BLaER1 (cell line): ENCODE measurements around the gene TBRG1.

Experiments used
- H3K27ac ChIP-seq: shearing (Covaris generic); formaldehyde crosslinking; 2 replicates; pipeline ENCODE4 v1.8.1; 2022
- H3K27me3 ChIP-seq: shearing (Covaris generic); formaldehyde crosslinking; 2 replicates; pipeline ENCODE4 v1.8.1; 2022
- H3K36me3 ChIP-seq: shearing (Covaris generic); formaldehyde crosslinking; 2 replicates; pipeline ENCODE4 v1.8.1; 2022
- H3K4me1 ChIP-seq: shearing (Covaris generic); formaldehyde crosslinking; 2 replicates; pipeline ENCODE4 v1.8.1; 2022
- H3K4me2 ChIP-seq: shearing (Covaris generic); formaldehyde crosslinking; 2 replicates; pipeline ENCODE4 v1.8.1; 2022
- H3K4me3 ChIP-seq: shearing (Covaris generic); formaldehyde crosslinking; 2 replicates; pipeline ENCODE4 v1.8.1; 2022
- H3K9ac ChIP-seq: shearing (Covaris generic); formaldehyde crosslinking; 2 replicates; pipeline ENCODE4 v1.8.1; 2022
- H3K9me3 ChIP-seq: shearing (Covaris generic); formaldehyde crosslinking; 2 replicates; pipeline ENCODE4 v1.8.1; 2022
- H4K20me1 ChIP-seq: shearing (Covaris generic); formaldehyde crosslinking; 2 replicates; pipeline ENCODE4 v1.8.1; 2022
- Cebpa-rat ChIP-seq: shearing (Covaris generic); IDR thresholded peaks from 2 replicates; pipeline ENCODE4 v1.8.1; 2022

Gene TBRG1

GRCh38 chr11:124657904-124658303 is 35.2 kb downstream of the TBRG1 start:
- peaks cover 6% of the 10 kb centered on the region for H3K4me1 ChIP-seq
- no peak for TF ChIP-seq Cebpa-rat
- H3K9me3 ChIP-seq: no peaks in the 10 kb centered on the region
- no peak overlapping the region for H3K9ac ChIP-seq
- no peaks in the 10 kb centered on the region for H3K27me3 ChIP-seq
- H3K36me3 ChIP-seq: no peaks in the 10 kb centered on the region
- peak overlapping the region; percentile 16; the same call in 1 of the 2 replicates for H3K4me2 ChIP-seq
- H3K4me3 ChIP-seq: no peak overlapping the region
- no peaks in the 10 kb centered on the region for H4K20me1 ChIP-seq
- no peak overlapping the region for H3K27ac ChIP-seq

- TF ChIP-seq Cebpa-rat: no peak
- Histone ChIP-seq H3K9ac (no peak overlapping the region), H3K27me3 (no peaks in the 10 kb centered on the region), H3K36me3 (no peaks in the 10 kb centered on the region), H3K4me3 (no peak overlapping the region), H3K27ac (no peak overlapping the region), H4K20me1 (no peaks in the 10 kb centered on the region), H3K4me1 (peaks cover 6% of the 10 kb centered on the region), H3K4me2 (no peak overlapping the region), H3K9me3 (no peaks in the 10 kb centered on the region)
These were observed 35.8 kb downstream of the TBRG1 start for GRCh38 chr11:124658501-124658900.

DNA sequence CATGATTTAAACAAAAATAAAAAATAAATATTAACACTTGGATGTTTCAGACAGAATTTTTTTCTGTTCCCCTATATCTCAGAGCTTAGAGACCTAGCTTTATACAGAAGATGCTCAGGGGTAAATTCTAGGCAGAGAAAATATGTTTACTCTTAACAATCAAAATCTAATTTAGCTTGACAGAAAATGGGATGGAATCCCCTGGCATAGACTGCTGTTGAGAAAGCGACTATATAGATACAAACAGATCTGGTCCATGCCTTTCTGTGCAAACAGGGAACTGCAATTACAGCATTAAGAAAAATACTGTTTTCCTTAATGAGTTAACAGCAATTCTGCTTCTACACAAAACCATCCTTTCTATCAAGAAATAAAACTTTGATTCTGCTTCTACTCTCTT is 36.3 kb downstream of the TBRG1 start:
- no peak overlapping the region for H3K27ac ChIP-seq
- TF ChIP-seq Cebpa-rat: no peak
- H3K4me1 ChIP-seq: peaks cover 6% of the 10 kb centered on the region
- no peaks in the 10 kb centered on the region for H4K20me1 ChIP-seq
- no peak overlapping the region for H3K9ac ChIP-seq
- no peaks in the 10 kb centered on the region for H3K27me3 ChIP-seq
- H3K4me3 ChIP-seq: no peak overlapping the region
- no peak overlapping the region for H3K4me2 ChIP-seq
- H3K36me3 ChIP-seq: no peaks in the 10 kb centered on the region
- H3K9me3 ChIP-seq: no peaks in the 10 kb centered on the region

DNA sequence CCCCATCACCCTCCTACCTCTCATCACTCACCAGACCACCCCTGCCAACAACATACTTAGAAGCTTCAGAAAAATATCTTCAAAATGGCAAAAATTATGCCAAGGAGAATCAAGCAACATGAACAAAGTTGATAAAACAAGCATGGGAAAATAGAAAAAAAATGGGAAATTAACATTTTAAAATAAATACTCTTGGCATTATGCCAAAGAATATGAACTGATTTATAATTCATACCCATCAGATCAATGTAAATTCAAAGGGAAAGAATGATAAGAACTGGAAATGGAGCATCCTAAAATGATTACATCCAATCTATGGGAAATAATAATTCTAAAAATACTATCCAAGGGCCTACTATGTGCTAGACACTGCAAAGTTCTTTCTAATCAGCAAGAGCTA is 38.9 kb downstream of the TBRG1 start:
- no peak overlapping the region for H3K4me3 ChIP-seq
- H3K27me3 ChIP-seq: no peaks in the 10 kb centered on the region
- H3K9ac ChIP-seq: no peak overlapping the region
- peaks cover 6% of the 10 kb centered on the region for H3K4me1 ChIP-seq
- no peaks in the 10 kb centered on the region for H4K20me1 ChIP-seq
- H3K9me3 ChIP-seq: no peaks in the 10 kb centered on the region
- H3K27ac ChIP-seq: no peak overlapping the region
- TF ChIP-seq Cebpa-rat: no peak
- no peak overlapping the region for H3K4me2 ChIP-seq
- H3K36me3 ChIP-seq: no peaks in the 10 kb centered on the region

GRCh38 chr11:124662106-124662505 is 39.4 kb downstream of the TBRG1 start:
- Histone ChIP-seq H3K4me2 (no peak overlapping the region), H4K20me1 (no peaks in the 10 kb centered on the region), H3K27me3 (no peaks in the 10 kb centered on the region), H3K27ac (no peak overlapping the region), H3K9ac (no peak overlapping the region), H3K36me3 (no peaks in the 10 kb centered on the region), H3K4me3 (no peak overlapping the region), H3K4me1 (peaks cover 6% of the 10 kb centered on the region), H3K9me3 (no peaks in the 10 kb centered on the region)
- no peak for TF ChIP-seq Cebpa-rat

- H3K9me3 ChIP-seq: no peaks in the 10 kb centered on the region
- no peak overlapping the region for H3K9ac ChIP-seq
- H3K27ac ChIP-seq: no peak overlapping the region
- TF ChIP-seq Cebpa-rat: no peak
- no peak overlapping the region for H3K4me3 ChIP-seq
- H3K4me1 ChIP-seq: no peaks in the 10 kb centered on the region
- no peak overlapping the region for H3K4me2 ChIP-seq
- no peaks in the 10 kb centered on the region for H3K36me3 ChIP-seq
- no peaks in the 10 kb centered on the region for H3K27me3 ChIP-seq
- no peaks in the 10 kb centered on the region for H4K20me1 ChIP-seq
These were observed 41.2 kb downstream of the TBRG1 start for GRCh38 chr11:124663861-124664260.

DNA sequence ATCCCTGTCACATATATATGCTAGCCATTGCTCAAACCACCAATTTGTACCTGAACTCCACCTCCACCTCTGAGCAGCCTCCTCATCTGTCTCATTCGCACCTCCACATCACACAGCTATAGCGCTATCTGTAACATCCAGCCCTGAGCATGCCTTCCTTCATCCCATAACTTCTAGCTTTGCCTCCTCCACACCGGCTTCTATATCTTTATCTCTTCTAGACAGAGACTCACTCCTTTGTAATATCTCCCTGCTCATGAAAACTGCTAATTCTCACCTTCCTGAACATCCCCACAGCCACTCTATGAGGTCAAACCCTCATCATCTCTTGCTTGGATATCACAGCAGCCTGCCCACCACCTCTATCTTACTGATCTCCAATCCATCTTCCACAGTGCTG is 44.9 kb downstream of the TBRG1 start:
- Histone ChIP-seq H3K27me3 (no peaks in the 10 kb centered on the region), H3K27ac (no peak overlapping the region), H3K9me3 (no peaks in the 10 kb centered on the region), H3K9ac (no peak overlapping the region), H3K4me1 (peaks cover 35% of the 10 kb centered on the region), H3K4me3 (no peak overlapping the region), H3K4me2 (no peak overlapping the region), H4K20me1 (no peaks in the 10 kb centered on the region), H3K36me3 (no peaks in the 10 kb centered on the region)
- TF ChIP-seq Cebpa-rat: no peak

GRCh38 chr11:124669193-124669592 is 46.5 kb downstream of the TBRG1 start:
- Histone ChIP-seq H3K36me3 (no peaks in the 10 kb centered on the region), H4K20me1 (no peaks in the 10 kb centered on the region), H3K9me3 (no peaks in the 10 kb centered on the region), H3K4me3 (no peak overlapping the region), H3K27me3 (no peaks in the 10 kb centered on the region), H3K4me1 (peaks cover 45% of the 10 kb centered on the region), H3K27ac (no peak overlapping the region), H3K4me2 (peak overlapping the region; percentile 75), H3K9ac (no peak overlapping the region)
- no peak for TF ChIP-seq Cebpa-rat

GRCh38 chr11:124670732-124671131 is 48.1 kb downstream of the TBRG1 start:
- Histone ChIP-seq H3K9me3 (no peaks in the 10 kb centered on the region), H3K4me3 (peak overlapping the region; percentile 24), H3K36me3 (no peaks in the 10 kb centered on the region), H3K9ac (0 out of 2 replicates have a peak overlapping the region, but pooled peaks have one; percentile 5), H4K20me1 (no peaks in the 10 kb centered on the region), H3K4me1 (peaks cover 51% of the 10 kb centered on the region), H3K27me3 (no peaks in the 10 kb centered on the region), H3K4me2 (peak overlapping the region; percentile 75), H3K27ac (0 out of 2 replicates have a peak overlapping the region, but pooled peaks have one; percentile 12)
- 0 out of 2 replicates have a peak, but pooled peaks have one; percentile 30 for TF ChIP-seq Cebpa-rat

DNA sequence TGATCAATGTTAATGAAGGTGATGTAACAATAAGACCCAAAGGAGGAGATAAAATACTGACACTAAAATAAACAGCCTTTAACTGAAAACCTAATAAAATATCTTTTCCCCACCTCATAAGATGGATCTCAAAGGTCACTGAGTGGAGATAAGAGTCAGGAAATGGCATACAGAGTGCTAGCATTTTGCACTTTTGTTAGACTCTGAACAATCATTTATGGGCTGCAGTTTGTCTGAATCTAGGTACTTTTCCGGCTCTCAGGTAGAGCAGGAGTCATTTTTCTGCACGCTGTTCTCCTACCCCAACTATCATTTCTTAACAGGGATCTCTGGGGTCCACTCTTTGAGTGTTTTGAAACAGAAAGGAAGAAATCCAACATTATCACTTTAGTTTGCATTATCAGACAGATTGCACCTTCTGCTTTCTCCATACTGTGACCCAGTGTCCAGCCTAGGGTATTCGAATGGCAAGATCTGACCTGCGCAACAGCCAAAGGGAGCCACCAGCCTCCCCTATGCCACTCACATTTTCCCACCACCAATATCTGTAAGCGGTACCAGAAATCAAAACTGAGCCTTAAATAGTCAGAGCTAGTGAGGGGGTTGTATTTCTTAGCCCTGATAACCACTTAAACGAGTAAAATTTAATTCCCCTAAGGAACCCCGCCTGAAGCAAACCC is 50.0 kb downstream of the TBRG1 start:
- H3K4me3 ChIP-seq: peak overlapping the region; percentile 76
- H3K27me3 ChIP-seq: no peaks in the 10 kb centered on the region
- H3K9me3 ChIP-seq: no peaks in the 10 kb centered on the region
- no peaks in the 10 kb centered on the region for H4K20me1 ChIP-seq
- peak overlapping the region; percentile 77 for H3K9ac ChIP-seq
- no peak for TF ChIP-seq Cebpa-rat
- H3K27ac ChIP-seq: peak overlapping the region; percentile 72
- H3K36me3 ChIP-seq: no peaks in the 10 kb centered on the region
- H3K4me1 ChIP-seq: peaks cover 51% of the 10 kb centered on the region
- H3K4me2 ChIP-seq: peak overlapping the region; percentile 96
